ENCODE measurements around the gene ZNHIT3. TPM values are rescaled to one million over a fixed set of nuclear protein-coding genes. Genes with fewer than 3 reads are reported as not detected.

Gene ZNHIT3
- total RNA-seq: 28.8 and 31.3 TPM in 2 replicates

GRCh38 chr17:36486204-36487194 is at the start of gene ZNHIT3:
Gene ZNHIT3 (plus strand): TSS chr17:36486681. CDS start chr17:36486700, 19 bp downstream.

GRCh38 chr17:36534840-36535668 is 48.6 kb downstream of the ZNHIT3 start, which contains the start of the genes MYO19 and PIGW:
Gene MYO19 (minus strand): TSS chr17:36534868. CDS start chr17:36532538, 2,330 bp downstream.
Gene PIGW (plus strand): TSS chr17:36534987. CDS start chr17:36537102, 2,115 bp downstream.

GRCh38 chr17:36544307-36545076 is 58.0 kb downstream of the ZNHIT3 start, which contains the start of gene GGNBP2:
Gene GGNBP2 (plus strand): TSS chr17:36544919. CDS start chr17:36545725, 806 bp downstream.

Other genes starting within 250 kb of the ZNHIT3 start
- gene TBC1D3I, start 222.1 kb upstream of the ZNHIT3 start, total RNA-seq: not detected in 2 replicates
- gene TBC1D3G, start 162.8 kb upstream of the ZNHIT3 start, total RNA-seq: not detected in 2 replicates
- not detected in 2 replicates for gene TBC1D3H, start 98.2 kb upstream of the ZNHIT3 start, total RNA-seq
- gene MYO19, start 48.2 kb downstream of the ZNHIT3 start, total RNA-seq: 13.0 and 21.4 TPM in 2 replicates
- gene PIGW, start 48.3 kb downstream of the ZNHIT3 start, total RNA-seq: 5.8 and 6.4 TPM in 2 replicates
- gene GGNBP2, start 58.2 kb downstream of the ZNHIT3 start, total RNA-seq: 30.6 and 36.7 TPM in 2 replicates
- gene DHRS11, start 105.2 kb downstream of the ZNHIT3 start, total RNA-seq: 1.7 and 2.5 TPM in 2 replicates
- 3.5 and 7.1 TPM in 2 replicates for gene MRM1, start 114.9 kb downstream of the ZNHIT3 start, total RNA-seq

All from cardiac ventricle fibroblast (primary cell).